Suprapubic skin (tissue), 4 donors: ENCODE results near the gene TSHZ2. TPM values are rescaled to one million over a fixed set of nuclear protein-coding genes. Genes with fewer than 3 reads are reported as not detected.

Source experiments
- DNase-seq, 2 donors: peaks; one replicate each; pipeline ENCODE4 v3.0.0-alpha.2; 2019; ENCODE audit warnings: low spot score in 2 of 2
- H3K27ac ChIP-seq: fragments of 200-600 bp; sonication (generic); one replicate; pipeline ENCODE4 v1.5.1; 2019
- H3K27me3 ChIP-seq: fragments of 200-600 bp; sonication (generic); one replicate; pipeline ENCODE4 v1.5.1; 2019
- H3K36me3 ChIP-seq: fragments of 200-600 bp; sonication (generic); one replicate; pipeline ENCODE4 v1.5.1; 2019
- H3K4me1 ChIP-seq: fragments of 200-600 bp; sonication (generic); one replicate; pipeline ENCODE4 v1.5.1; 2019
- H3K4me3 ChIP-seq: fragments of 200-600 bp; sonication (generic); one replicate; pipeline ENCODE4 v1.5.1; 2019; ENCODE audit warnings: mild to moderate bottlenecking
- H3K9me3 ChIP-seq: fragments of 200-600 bp; sonication (generic); one replicate; pipeline ENCODE4 v1.5.1; 2019
- EP300 ChIP-seq: sonication (generic); formaldehyde crosslinking; IDR thresholded peaks from one replicate; pipeline ENCODE4 v1.6.1; 2017; ENCODE audit warnings: antibody characterized with exemption
- POLR2A ChIP-seq, 2 donors: fragments of 450-650 bp; IDR thresholded peaks; one replicate each; pipeline ENCODE4 v1.6.1; 2017; ENCODE audit warnings: antibody characterized with exemption in 2 of 2, mild to moderate bottlenecking in 2 of 2, moderate library complexity in 2 of 2
- POLR2AphosphoS5 ChIP-seq, 3 donors: sonication (generic); formaldehyde crosslinking; IDR thresholded peaks; one replicate each; pipeline ENCODE4 v1.6.1; 2017; ENCODE audit warnings: antibody characterized with exemption in 3 of 3
- WGBS: methylation state at CpG from one replicate; pipeline ENCODE4 v1.1.5; 2018; 5-methylcytosine and 5-hydroxymethylcytosine counted together
- total RNA-seq, 4 donors: library from RNA; depleted of rRNA; stranded (reverse); fragments of >200 nt; gene quantifications; one replicate each; pipeline ENCODE4 v1.1.0, GENCODE V29; 2016
- TF ChIP-seq, protein P1 (sequence below), 2 donors: fragments of 200-600 bp in 1 of 2; fragments of 450-650 bp in 1 of 2; sonication (generic) in 1 of 2; IDR thresholded peaks; one replicate each; pipeline ENCODE4 v1.5.1; 2016 to 2019; ENCODE audit warnings: antibody characterized with exemption in 2 of 2, mild to moderate bottlenecking in 1 of 2, moderate library complexity in 1 of 2

TSHZ2 gene
- total RNA-seq, 4 donors from 2014 or later: 10.2 to 24.7 (median 19.2) TPM

DNA sequence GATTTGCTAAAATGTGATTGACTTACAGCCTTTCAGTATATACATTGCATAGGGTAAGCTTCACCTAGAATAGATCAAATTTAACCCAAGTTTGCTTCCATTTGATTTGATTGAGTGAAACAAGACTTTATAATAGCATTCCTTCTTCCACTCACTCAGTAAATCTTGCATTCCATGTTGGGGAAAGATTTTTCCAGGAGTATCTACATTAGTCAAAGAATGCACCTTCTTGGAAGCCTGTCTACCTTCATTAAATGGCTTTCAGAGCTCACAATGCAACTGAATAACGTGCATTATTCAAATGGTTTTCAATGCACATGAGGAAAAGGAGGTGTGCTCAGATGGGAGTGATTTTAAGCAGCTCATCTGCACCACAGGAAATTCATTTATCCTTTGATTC lies 38.3 kb upstream of the TSHZ2 start:
- Histone ChIP-seq H3K9me3 (no peaks in the 10 kb centered on the region), H3K36me3 (no peaks in the 10 kb centered on the region), H3K27me3 (no peaks in the 10 kb centered on the region), H3K4me1 (no peaks in the 10 kb centered on the region), H3K27ac (no peak overlapping the region), H3K4me3 (no peak overlapping the region)
- WGBS: 69% methylated on average over 1 of the region's 1 CpG
- DNase-seq: no peak
- TF ChIP-seq POLR2AphosphoS5 (IDR thresholded peaks at IDR 0.05) (no peak), POLR2A (IDR thresholded peaks at IDR 0.05) (no peak), EP300 (no peak)
- TF ChIP-seq, protein P1, sequence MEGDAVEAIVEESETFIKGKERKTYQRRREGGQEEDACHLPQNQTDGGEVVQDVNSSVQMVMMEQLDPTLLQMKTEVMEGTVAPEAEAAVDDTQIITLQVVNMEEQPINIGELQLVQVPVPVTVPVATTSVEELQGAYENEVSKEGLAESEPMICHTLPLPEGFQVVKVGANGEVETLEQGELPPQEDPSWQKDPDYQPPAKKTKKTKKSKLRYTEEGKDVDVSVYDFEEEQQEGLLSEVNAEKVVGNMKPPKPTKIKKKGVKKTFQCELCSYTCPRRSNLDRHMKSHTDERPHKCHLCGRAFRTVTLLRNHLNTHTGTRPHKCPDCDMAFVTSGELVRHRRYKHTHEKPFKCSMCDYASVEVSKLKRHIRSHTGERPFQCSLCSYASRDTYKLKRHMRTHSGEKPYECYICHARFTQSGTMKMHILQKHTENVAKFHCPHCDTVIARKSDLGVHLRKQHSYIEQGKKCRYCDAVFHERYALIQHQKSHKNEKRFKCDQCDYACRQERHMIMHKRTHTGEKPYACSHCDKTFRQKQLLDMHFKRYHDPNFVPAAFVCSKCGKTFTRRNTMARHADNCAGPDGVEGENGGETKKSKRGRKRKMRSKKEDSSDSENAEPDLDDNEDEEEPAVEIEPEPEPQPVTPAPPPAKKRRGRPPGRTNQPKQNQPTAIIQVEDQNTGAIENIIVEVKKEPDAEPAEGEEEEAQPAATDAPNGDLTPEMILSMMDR (IDR thresholded peaks at IDR 0.05): no peak

GRCh38 chr20:52936351-52937340 lies 35.5 kb upstream of the TSHZ2 start:
- H3K27me3 ChIP-seq: no peaks in the 10 kb centered on the region
- 75% methylated on average over 16 of the region's 16 CpGs for WGBS
- no peaks in the 10 kb centered on the region for H3K9me3 ChIP-seq
- H3K4me3 ChIP-seq: no peak overlapping the region
- TF ChIP-seq EP300: no peak
- TF ChIP-seq, protein P1 (IDR thresholded peaks at IDR 0.05): no peak
- no peak for TF ChIP-seq POLR2AphosphoS5 (IDR thresholded peaks at IDR 0.05)
- no peak for TF ChIP-seq POLR2A (IDR thresholded peaks at IDR 0.05)
- no peak for DNase-seq
- H3K27ac ChIP-seq: no peak overlapping the region
- no peaks in the 10 kb centered on the region for H3K4me1 ChIP-seq
- H3K36me3 ChIP-seq: no peaks in the 10 kb centered on the region

- Histone ChIP-seq H3K4me3 (no peak overlapping the region), H3K27me3 (no peaks in the 10 kb centered on the region), H3K9me3 (no peaks in the 10 kb centered on the region), H3K36me3 (no peaks in the 10 kb centered on the region), H3K4me1 (peaks cover 6% of the 10 kb centered on the region), H3K27ac (no peak overlapping the region)
- TF ChIP-seq POLR2A (IDR thresholded peaks at IDR 0.05): no peak
- TF ChIP-seq POLR2AphosphoS5 (IDR thresholded peaks at IDR 0.05): no peak
- TF ChIP-seq EP300: no peak
- TF ChIP-seq, protein P1 (IDR thresholded peaks at IDR 0.05): no peak
- no peak for DNase-seq
- WGBS: 83% methylated on average over 6 of the region's 6 CpGs
Observed at GRCh38 chr20:52937591-52938100, 34.5 kb upstream of the TSHZ2 start.

DNA sequence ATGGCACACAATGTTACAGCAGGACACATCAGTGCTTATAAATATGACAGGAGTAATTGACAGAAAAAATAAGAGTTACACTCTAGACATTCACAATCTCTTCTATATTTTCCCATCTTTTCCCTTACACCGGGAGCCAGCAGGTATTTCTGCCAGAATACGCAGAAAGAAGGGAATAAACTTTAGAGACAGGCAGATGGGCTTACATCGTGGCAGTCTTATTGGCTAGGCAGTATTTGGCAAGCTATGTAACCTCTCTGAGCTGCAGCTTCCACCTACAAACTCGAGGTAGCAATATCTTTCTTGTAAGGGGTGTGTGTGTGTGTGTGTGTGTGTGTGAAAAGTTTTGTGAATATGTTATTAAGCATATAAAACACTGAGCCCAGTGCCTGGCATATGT lies 33.0 kb upstream of the TSHZ2 start:
- no peak for DNase-seq

More for the DNA sequence above, 33.0 kb upstream of the TSHZ2 start:
- H3K4me3 ChIP-seq: no peak overlapping the region
- H3K9me3 ChIP-seq: no peaks in the 10 kb centered on the region
- TF ChIP-seq EP300 (no peak), POLR2AphosphoS5 (IDR thresholded peaks at IDR 0.05) (no peak), POLR2A (IDR thresholded peaks at IDR 0.05) (no peak)
- TF ChIP-seq, protein P1 (IDR thresholded peaks at IDR 0.05): no peak
- no peaks in the 10 kb centered on the region for H3K27me3 ChIP-seq
- peaks cover 18% of the 10 kb centered on the region for H3K4me1 ChIP-seq
- no peak overlapping the region for H3K27ac ChIP-seq
- H3K36me3 ChIP-seq: no peaks in the 10 kb centered on the region
- 78% methylated on average over 4 of the region's 4 CpGs for WGBS
